GM12865 (cell line): ENCODE results near the gene GPC3.
A peak's percentile ranks its signal among the peaks of the same experiment; 100 is the strongest.

Experiments used
- DNase-seq: peaks from one replicate; pipeline ENCODE4 v3.0.0; 2010; ENCODE audit warnings: low read depth
- H3K4me3 ChIP-seq: 2 replicates; pipeline ENCODE4 v1.5.1; 2011; ENCODE audit warnings: mild to moderate bottlenecking, low read depth, low read length, control low read depth
- CTCF ChIP-seq: IDR thresholded peaks from 2 replicates; pipeline ENCODE4 v1.5.1; 2011; ENCODE audit warnings: low read length, control low read depth, low read depth, inconsistent platforms; ENCODE audit not compliant: insufficient read depth; ENCODE audit errors: missing control alignments

GPC3 gene

GRCh38 chrX:133818019-133818418 lies 167.4 kb downstream of the GPC3 start:
- DNase-seq = no peak
- no peak overlapping the region for H3K4me3 ChIP-seq
- TF ChIP-seq CTCF = no peak

GRCh38 chrX:133815496-133815895 lies 169.9 kb downstream of the GPC3 start:
- no peak overlapping the region for H3K4me3 ChIP-seq
- TF ChIP-seq CTCF = no peak
- DNase-seq = no peak

- no peak overlapping the region for H3K4me3 ChIP-seq
- DNase-seq = no peak
- no peak for TF ChIP-seq CTCF
Observed at GRCh38 chrX:133813971-133814370, 171.4 kb downstream of the GPC3 start.

DNA sequence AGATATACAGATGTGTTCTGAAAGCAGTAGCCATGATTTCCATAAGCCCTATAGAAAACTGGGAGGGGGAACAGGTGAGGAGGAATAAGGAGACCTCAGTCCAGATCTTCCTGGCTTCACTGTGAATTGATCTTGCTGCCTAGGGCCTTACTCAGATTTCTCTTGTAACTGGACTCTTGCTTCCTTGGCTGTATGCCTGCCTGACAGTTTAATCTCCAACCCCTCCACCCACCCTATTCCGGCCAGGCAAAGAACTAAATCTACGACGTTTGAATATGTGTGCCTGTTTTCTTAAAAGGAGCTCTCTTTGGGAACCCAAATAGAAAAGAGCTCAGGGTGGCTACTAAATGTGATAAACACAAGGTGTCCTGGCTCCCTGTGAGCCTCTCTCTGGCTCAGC lies 173.0 kb downstream of the GPC3 start:
- no peak overlapping the region for H3K4me3 ChIP-seq
- DNase-seq = no peak
- no peak for TF ChIP-seq CTCF

- no peak overlapping the region for H3K4me3 ChIP-seq
- no peak for TF ChIP-seq CTCF
- no peak for DNase-seq
Observed at GRCh38 chrX:133810925-133811324, 174.5 kb downstream of the GPC3 start.

GRCh38 chrX:133804072-133804471 lies 181.3 kb downstream of the GPC3 start:
- no peak for DNase-seq
- H3K4me3 ChIP-seq = no peak overlapping the region
- no peak for TF ChIP-seq CTCF

DNA sequence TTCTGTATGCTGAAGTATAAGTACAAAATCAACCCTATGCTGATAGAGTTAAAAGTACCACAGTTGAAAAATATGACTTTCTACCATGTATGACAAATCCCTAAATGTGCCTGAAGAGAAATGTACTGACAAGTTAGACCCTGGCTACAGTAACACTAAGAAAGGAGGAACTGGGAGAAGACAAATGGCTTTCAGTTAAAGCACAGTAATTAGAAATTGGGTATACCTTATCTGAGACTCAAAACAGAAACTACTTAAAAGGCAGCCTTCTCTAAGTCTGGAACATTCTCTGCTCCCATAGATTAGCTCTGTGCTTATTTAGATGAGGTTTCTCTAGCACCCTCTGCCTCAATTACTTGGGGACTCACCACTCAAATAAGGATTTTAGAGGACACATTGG lies 189.1 kb downstream of the GPC3 start:
- H3K4me3 ChIP-seq = no peak overlapping the region
- DNase-seq = peak; percentile 0
- no peak for TF ChIP-seq CTCF
